Neural crest cell (in vitro differentiated cells): ENCODE measurements around the gene FCHSD2. TPM values are rescaled to one million over a fixed set of nuclear protein-coding genes. Genes with fewer than 3 reads are reported as not detected.

Experiments
- DNase-seq: peaks from one replicate; pipeline ENCODE4 v3.0.0; 2021; ENCODE audit warnings: low read depth, mixed read lengths, low spot score
- H3K27ac Mint-ChIP-seq: one replicate; pipeline ENCODE4 v1.8.0; 2021; ENCODE audit warnings: mild to moderate bottlenecking, mixed read lengths; ENCODE audit not compliant: unreplicated experiment
- H3K27me3 Mint-ChIP-seq: 2 replicates; pipeline ENCODE4 v1.8.0; 2021; ENCODE audit warnings: low read depth, mild to moderate bottlenecking, mixed read lengths
- H3K36me3 Mint-ChIP-seq: 2 replicates; pipeline ENCODE4 v1.8.0; 2021; ENCODE audit warnings: low read depth, mild to moderate bottlenecking, mixed read lengths
- H3K4me1 Mint-ChIP-seq: 2 replicates; pipeline ENCODE4 v1.8.0; 2021; ENCODE audit warnings: mixed read lengths
- H3K4me3 Mint-ChIP-seq: one replicate; pipeline ENCODE4 v1.8.0; 2021; ENCODE audit warnings: mild to moderate bottlenecking, mixed read lengths
- H3K9me3 Mint-ChIP-seq: 2 replicates; pipeline ENCODE4 v1.8.0; 2021; ENCODE audit warnings: mixed read lengths
- CTCF ChIP-seq: fragments of 200-600 bp; sonication (generic); conservative IDR thresholded peaks from 2 replicates; pipeline ENCODE4 v1.5.0; 2021; ENCODE audit warnings: antibody characterized with exemption, mild to moderate bottlenecking
- total RNA-seq: library from RNA; stranded (reverse); gene quantifications from 2 replicates; pipeline ENCODE4 v1.2.1, GENCODE V29; 2021

FCHSD2 gene
- total RNA-seq, 1 donor from 2014 or later: 34.4 TPM

- DNase-seq: no peak
- Mint-ChIP-seq H3K4me3 (no peak overlapping the region), H3K4me1 (no peaks in the 10 kb centered on the region), H3K36me3 (peaks cover 9% of the 10 kb centered on the region), H3K27me3 (no peaks in the 10 kb centered on the region), H3K27ac (no peak overlapping the region), H3K9me3 (no peaks in the 10 kb centered on the region)
- no peak for TF ChIP-seq CTCF
Measured at GRCh38 chr11:72901374-72901773, 240.7 kb downstream of the FCHSD2 start.

DNA sequence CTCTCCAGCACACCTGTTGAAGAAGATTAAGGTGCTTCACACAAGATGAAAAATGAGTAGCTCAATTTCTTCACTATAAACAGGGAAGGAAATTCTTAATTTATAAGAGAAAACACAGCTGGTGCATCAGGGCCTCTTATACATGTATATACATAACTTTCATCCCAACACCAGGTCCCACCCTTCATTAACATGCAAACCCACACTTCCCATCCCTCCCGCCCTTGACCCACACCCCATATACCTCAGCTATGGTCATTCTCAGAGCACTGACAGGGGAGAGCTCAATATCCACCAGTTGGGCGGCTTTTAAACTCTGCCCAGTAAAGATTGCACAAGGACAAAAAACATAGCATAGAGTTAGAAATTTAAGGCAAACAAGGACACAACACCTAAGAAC, 242.1 kb downstream of the FCHSD2 start:
- Mint-ChIP-seq H3K4me1 (no peaks in the 10 kb centered on the region), H3K9me3 (no peaks in the 10 kb centered on the region), H3K27ac (no peak overlapping the region), H3K27me3 (no peaks in the 10 kb centered on the region), H3K4me3 (no peak overlapping the region), H3K36me3 (peaks cover 3% of the 10 kb centered on the region)
- DNase-seq: no peak
- TF ChIP-seq CTCF: no peak

- Mint-ChIP-seq H3K36me3 (peaks cover 3% of the 10 kb centered on the region), H3K4me3 (no peak overlapping the region), H3K9me3 (no peaks in the 10 kb centered on the region), H3K27me3 (no peaks in the 10 kb centered on the region), H3K4me1 (no peaks in the 10 kb centered on the region), H3K27ac (no peak overlapping the region)
- TF ChIP-seq CTCF: no peak
- DNase-seq: no peak
Measured at GRCh38 chr11:72899238-72899637, 242.9 kb downstream of the FCHSD2 start.

DNA sequence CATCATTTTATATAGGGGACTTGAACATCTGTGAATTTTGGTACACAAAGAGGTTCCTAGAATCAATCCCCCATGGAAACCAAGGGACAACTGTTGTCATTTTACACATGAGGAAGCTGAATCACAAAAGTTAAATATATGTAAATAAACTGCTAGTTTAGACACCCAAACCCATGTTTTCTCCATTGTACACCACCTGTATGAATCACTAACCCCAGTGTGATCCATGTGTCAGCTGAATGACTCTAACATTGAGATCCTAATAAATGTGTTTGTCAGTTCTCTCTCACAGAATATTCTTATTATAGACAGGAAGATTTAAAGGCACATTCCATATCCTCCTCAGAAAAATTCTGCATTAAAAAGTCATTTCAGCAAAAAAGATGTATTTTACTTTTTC, 244.6 kb downstream of the FCHSD2 start:
- Mint-ChIP-seq H3K36me3 (no peaks in the 10 kb centered on the region), H3K4me3 (no peak overlapping the region), H3K4me1 (no peaks in the 10 kb centered on the region), H3K9me3 (no peaks in the 10 kb centered on the region), H3K27me3 (no peaks in the 10 kb centered on the region), H3K27ac (no peak overlapping the region)
- DNase-seq: no peak
- TF ChIP-seq CTCF: no peak

- Mint-ChIP-seq H3K27me3 (no peaks in the 10 kb centered on the region), H3K27ac (no peak overlapping the region), H3K4me1 (no peaks in the 10 kb centered on the region), H3K4me3 (no peak overlapping the region), H3K36me3 (no peaks in the 10 kb centered on the region), H3K9me3 (no peaks in the 10 kb centered on the region)
- no peak for TF ChIP-seq CTCF
- DNase-seq: no peak
Measured at GRCh38 chr11:72896431-72896830, 245.7 kb downstream of the FCHSD2 start.

GRCh38 chr11:72890881-72891280, 251.2 kb downstream of the FCHSD2 start:
- no peak for TF ChIP-seq CTCF
- Mint-ChIP-seq H3K27ac (no peak overlapping the region), H3K36me3 (peaks cover 4% of the 10 kb centered on the region), H3K4me3 (no peak overlapping the region), H3K9me3 (no peaks in the 10 kb centered on the region), H3K27me3 (no peaks in the 10 kb centered on the region), H3K4me1 (no peaks in the 10 kb centered on the region)
- no peak for DNase-seq
